Measurements from ENCODE around the gene LRMDA.

Gene LRMDA

DNA sequence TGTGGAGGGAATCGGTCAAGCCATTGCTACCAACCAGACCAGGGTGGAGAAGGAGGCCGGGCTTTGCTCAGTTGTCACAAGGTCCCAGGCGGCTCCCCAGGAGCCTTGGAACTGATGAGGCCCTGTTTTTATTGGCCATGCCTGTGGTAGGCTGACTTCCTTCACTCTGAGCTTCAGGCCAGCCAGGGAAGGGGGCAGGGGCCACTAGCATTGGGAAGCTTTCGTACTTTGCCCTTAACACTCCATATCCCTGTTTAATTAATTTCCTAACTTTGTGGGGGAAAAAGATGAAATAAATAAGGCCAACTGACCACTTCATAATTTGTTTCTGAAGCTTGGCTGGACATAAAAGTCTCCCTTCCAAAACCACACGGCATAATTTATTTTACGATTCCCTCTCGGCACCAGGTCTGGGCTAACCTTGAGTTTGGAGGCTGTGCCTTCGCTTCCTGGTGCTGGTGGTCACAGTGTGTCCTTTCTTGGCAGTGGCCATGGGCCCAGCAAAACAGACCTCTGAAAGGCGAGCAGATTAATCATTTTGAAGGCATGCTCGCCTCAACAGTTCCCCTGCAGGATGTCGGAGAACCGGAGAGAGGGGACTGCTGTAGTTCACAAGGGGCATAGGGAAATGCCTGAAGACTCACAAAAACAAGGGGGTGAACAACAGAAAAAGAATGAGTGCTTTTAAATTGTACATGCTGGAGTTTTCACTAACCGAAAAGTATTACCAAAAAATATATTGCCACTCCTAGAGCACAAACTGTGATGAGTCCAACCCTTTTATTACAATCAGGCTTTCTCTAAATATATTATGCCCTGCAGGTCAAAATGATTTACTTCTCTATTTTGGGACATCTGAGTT, 966.0 kb downstream of the LRMDA start:
- no peak for DNase-seq

DNA sequence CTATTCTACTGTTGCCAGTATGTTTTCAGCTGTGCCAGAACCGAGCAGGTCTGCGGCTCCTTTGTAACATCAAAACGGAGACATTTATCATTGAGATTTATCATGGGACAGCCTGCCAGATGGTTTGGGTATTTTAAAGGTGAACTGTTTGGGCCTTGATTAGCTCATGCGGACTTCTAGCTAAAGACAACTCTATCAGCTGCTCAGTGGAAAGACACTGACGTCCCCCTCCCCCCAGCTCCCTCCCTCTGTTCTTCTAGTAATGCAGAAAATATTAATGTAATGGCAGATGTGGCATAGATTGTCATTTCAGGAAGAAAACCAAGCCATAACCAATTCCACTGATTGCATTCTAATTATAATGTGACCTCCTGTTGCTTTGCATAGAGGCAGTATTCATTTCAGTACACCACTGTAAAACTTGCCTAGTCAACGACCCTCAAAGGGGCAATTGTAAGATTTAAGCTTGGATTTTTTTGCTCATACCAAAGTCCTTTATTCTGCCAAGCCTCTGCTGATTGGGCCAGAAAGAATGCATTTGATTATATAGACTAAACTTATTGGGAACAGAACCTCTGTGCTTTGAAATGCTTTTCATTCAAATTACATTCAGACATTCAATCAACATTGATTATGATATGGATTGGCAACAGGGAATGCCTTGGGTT, 966.8 kb downstream of the LRMDA start:
- DNase-seq: no peak

DNA sequence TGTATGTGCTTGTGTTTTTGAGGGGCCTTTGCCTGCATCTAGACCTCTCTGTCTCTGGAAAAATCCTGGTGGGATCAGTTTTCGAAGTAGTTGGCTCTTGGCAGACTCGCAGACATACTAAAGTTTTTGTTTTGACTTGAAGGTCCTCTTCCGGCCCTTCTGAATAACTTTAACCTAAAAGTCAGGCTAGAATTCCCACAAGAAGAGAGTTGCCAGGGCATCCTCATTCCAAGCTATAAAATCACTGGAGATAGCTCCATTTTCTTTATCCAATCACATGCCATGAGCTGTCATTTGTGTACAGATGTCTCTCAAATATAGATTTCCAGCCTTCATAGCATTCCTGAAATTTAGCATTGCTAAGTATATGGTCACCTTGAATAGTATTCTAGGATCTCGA, 967.8 kb downstream of the LRMDA start:
- no peak for DNase-seq

DNA sequence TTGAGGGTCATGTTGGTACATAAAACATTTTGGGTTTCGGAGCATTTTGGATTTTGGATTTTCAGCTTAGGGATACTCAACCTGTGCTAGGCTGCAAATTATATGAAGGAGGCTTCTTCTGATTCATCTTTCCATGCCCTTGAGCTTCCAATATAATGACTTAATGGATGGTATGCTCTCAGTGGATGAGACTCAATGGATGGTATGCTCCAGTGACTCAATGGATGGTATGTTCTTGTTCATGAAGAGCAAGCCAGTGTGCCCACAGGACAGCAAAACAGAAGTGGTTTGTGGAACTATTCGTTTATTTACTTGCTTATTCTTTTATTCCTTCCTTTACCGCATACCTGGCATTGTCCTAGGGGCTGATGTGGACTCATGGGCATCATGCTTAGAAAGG, 969.6 kb downstream of the LRMDA start:
- no peak for DNase-seq

DNA sequence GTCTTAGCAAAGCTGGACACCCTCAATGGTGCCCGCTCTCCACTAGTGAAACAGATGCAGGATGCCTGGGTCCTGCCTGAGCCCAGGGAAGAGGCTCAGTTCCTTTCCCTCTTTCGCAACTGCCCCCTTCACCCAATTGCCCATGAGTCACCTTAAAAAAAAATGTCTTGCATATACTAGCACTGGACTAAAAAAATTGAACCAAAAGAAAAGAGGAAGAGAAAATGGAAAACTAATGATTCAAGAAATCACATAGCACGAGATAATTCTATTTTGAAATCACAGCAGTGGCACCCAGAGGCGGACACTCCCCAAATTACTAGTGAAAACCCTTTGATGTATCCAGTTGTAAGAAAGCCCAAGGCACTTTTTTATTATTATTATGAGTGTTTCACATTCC, 972.5 kb downstream of the LRMDA start:
- no peak for DNase-seq

DNA sequence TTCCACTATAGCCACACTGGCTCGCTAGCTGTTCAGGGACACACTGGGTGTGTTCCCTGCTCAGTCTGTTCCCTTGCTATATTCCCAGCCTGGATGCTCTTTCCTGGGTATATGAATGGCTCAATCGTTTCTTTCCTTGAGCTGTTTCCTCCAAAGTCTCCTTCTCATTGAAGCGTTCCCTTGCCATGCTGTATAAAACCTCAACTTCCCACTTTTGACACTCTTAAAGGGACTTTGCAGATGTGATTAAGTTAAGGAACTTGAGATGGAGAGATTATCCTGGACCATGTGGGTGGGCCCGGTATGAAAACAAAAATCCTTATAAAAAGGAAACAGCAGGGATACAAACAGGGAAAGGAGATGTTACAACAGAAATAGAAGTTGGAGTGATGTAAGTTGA, 973.1 kb downstream of the LRMDA start:
- DNase-seq: no peak

DNA sequence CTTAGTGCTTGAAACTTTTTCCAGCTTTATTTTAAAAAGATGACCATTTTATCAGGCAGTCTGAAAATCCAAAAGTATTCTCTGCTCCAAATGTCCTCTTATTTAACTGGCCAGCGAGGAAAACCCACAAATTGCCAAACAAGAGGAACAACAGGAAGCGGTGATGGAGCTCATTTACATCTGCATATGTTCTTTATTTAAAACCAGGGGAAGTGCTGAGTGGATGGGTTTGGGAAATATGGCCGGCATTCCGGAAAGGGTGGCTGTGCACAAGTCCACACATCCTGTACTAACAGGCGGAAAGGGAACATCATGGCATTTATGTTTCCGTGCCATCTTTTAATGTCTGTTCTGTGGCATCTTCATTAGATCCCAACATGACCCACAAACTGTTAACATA, 974.5 kb downstream of the LRMDA start:
- no peak for DNase-seq

DNA sequence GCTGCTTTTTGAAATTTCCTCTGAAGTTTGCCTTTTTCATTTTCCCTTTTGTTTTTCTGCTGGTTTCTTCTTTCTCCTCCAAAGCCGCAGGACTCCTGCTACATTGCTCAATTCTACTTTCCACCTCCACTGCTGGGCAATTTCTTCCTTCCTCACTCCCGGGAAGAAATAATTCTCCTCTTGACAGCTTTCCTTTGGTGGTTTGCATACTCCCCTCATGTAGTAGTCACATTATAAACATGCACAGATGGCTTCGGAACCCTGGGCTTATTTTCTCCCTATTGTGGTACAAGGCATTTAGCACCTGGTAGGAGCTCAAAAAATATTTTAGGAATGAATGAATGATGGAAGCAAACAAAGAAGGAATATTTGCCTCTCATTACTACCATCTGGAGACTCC, 977.2 kb downstream of the LRMDA start:
- DNase-seq: no peak

DNA sequence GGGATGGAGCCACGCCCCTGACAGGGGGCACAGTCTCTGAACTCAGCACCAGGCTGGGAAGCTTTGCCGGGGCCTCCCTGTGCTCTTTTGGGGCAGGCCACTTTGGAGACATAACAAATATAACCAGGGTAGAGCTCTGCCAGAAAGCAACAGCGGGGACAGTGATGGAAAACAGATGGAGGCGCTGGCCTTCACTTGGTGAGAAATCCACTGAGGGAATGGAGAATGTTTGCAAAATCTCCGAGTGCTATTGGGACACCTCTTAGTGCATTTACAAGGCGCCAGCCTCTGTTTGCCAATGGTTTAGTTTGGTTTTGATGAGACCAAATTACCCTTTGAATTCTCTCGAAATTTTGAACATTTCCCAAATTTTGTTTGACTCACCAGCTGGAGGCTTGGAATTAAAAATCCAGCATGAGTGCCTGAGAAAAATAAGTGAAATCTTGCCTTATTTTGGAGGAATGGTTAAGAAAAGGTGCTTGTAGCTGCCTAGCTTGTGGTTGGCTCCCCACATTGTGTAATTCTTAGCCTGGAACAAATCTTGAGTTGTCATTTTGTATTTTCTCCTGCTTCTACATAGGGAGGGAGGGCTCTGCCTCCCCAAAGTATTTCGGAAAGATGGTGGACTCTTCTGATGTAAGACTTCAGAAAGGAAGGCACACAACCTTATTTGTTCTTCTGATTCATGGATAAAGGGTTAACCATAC, 980.5 kb downstream of the LRMDA start:
- DNase-seq: no peak

DNA sequence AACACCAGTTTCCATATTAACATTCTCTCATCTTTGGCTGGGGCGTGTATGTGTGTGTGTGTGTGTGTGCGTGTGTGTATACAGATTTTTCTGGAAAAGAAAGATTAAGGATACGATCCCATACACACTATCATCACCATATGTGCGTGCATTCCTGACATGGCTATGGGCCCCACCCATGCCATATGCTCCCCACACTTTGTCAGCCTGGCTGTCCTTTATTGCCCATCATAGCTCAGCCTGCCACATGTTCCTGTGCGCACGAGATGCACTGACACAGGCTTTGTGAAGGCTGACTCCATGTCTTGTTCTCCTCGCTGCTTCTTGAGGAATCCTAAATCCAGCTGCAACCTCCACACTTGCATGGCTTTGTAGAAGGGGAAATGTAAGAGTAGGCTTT, 984.1 kb downstream of the LRMDA start:
- DNase-seq: no peak

DNA sequence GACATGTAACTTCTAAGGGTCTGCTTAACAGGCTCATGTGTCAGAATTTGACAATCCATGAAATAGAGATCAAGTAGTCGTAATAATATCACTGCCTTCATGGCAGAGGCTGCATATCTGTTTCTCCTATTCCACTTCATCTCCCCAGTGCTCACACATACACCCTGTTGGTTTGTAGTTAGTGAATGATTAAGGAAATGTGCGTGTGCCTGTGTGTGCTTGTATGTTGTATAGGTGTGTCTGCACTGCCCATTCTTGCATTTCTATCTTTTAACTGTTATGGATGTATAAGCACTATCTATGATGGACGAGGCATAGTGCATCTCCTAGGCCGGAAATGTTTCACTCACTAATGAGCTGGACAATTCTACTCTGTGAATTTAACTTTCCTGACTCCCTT, 985.2 kb downstream of the LRMDA start:
- DNase-seq: no peak

DNA sequence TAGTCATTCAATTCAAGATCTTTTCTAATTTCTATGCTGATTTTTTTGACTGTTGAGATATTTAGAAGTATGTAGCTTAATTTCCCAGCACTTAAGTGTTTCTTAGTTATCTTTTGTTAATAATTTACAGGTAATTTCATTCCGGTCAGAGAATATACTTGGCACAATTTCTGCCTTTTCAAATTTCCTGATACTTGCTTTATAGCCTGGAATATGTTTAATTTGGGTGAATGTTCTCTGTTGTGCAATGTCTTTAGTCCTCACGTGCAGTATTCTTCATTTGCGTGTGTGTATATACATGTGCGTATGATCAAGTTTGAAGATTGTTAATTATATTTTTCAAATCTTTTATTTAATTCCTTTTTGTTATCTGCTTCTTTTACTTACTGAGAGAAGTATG, 989.3 kb downstream of the LRMDA start:
- DNase-seq: no peak

DNA sequence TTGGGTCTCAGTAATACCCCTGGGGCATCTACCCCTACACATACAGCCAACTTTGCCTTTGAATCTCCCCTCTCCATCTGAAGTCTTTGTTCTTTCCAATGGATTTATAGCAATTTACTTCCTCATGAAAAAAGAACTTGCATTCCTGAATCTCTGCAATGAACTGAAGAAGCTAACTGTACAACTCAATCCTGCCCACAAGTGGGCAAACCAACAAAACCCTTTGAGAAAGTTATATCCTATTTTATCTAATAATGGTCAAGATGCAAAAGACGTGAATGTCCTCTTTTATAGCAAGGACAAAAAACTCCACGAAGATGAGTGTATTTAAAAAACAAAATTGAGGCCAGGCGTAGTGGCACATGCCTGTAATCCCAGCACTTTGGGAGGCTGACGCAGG, 991.3 kb downstream of the LRMDA start:
- DNase-seq: no peak

DNA sequence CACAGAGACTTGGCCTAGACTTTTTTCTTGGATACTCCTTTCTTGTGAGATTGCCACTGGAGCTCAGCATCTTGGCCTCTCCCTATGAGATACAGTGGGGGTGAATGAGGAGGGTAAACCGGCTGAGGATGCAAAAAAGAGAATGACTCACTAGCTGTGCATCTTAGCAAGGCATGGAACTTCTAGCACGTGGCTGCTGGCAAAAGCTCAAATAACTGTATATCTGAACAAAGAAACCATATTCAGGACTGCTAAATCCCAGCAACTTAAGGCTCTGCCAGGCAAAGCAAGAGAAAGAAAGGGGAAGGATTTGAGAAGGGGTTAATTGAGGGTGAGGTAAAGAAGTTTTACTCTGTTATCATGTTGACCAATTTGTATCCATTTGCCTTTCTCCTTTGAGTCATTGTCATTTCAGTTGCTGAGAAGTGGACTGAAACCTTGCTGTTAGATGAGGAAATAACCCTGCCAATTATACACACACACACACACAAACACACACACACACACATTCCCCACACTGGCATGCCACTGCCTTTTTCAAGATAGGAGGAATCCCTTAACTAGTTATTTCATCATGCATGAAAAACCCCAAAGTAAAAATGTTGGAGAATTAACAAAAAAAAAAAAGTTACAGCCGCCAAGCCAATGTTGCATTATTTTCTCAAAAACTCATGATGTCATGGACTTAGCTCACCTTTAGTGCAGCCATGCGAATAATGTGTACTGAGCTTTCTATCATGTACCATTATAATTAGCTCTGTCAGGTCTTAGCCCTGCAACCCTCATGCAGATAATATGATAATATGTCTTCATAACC, 997.3 kb downstream of the LRMDA start:
- DNase-seq: no peak

DNA sequence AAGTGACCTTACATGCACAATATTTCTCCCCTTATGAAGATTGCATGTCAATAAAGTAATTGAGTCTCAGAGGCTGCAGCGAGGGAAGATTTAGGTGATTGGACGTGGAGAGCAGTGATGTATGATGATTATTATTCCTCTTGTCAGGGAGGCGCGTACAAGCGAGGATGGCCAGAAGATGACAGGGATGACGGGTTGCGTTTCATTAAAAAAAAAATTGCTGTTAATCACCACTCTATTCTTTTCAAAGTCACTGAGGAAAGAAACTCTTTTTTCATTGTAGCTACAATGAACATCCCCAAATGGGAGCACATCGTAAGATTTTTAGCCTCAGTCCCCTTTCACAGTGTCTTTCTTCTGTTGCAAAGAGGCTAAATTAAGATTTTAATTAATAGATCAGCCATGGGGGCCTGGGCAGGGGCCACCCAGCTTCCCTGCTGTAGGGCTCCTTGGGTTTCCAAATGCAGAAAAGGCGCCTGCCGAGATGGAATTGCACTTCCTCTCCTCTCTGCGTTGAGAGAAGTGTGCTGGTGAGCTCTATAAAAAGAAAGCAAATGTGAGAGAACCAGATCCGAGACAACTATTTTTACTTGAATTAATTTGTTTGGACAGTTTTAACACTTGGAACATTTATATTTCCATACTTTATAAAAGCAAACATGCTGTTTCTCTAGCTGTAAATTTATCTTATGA, 998.1 kb downstream of the LRMDA start:
- no peak for DNase-seq

DNA sequence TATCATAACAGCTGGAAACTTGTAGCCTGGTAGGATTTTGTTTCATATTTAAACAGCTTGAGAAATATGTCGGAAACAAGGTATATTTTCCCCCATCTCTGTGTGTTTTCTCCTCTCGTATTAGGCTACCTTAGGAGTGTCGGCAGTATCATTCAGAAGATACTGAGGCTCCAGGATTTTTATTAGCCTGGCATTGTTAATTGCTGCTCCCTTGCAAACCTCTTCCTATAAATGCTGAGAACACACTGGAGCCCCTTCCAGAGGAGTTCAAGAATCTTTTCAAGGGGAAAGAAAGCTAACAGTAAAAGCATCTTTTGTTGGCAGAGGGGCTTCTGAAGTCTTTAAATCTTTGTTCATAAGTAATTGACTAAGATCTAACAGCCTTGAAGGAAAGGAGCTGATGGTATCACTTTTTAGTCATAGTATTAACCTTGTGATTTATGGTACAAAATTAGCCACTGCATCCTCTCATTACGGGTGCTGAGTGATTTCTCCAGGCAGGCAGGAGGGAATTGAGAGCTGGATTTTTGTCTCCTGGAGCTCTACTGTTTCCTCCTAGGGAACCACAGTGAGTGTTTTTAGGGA, 998.7 kb downstream of the LRMDA start:
- DNase-seq: no peak

DNA sequence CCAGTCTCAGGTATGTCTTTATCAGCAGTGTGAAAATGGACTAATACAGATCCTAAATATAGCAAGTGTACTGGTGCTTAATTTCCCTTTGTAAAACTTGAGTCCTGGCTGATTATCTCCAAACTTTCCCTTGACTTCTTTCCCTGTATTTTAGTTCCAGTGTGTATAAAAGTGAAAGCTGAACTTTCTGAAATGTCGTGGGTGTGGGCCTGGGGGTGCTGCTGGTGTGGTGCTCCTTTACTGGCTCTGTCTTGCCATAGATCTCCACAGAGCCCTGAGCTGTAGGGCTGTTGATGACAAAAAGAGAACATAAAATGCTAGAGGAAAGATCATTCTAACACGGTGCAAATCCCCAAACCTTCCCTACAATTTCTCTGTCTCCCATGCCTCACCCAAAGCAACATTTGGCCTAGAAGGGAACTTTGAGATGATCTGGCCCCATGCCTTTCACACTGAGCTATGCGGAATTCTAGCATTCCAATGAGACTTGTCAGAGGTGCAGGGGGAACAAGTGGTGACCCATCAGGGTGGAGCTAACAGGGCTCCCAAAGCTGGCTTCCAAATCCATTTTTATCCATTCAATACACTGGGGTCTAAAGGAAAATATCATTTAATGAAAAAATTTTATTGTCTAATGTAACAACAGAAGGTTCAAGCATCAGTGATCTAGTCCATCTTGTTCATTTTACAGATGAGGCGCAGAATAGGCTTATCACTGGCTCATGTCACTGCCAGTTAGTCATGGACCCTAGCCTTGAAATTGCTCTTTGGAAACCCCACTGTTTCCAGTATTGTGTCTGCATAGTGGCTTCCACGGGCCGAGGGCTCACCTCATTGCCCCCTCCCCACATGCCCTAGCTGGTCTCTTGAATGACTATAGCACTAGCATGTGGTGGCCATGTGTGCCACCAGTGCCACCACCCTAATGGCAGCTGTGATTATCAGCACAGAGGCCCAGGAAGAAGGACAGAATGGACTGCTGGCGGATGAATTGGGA, 1000.9 kb downstream of the LRMDA start:
- DNase-seq: no peak

DNA sequence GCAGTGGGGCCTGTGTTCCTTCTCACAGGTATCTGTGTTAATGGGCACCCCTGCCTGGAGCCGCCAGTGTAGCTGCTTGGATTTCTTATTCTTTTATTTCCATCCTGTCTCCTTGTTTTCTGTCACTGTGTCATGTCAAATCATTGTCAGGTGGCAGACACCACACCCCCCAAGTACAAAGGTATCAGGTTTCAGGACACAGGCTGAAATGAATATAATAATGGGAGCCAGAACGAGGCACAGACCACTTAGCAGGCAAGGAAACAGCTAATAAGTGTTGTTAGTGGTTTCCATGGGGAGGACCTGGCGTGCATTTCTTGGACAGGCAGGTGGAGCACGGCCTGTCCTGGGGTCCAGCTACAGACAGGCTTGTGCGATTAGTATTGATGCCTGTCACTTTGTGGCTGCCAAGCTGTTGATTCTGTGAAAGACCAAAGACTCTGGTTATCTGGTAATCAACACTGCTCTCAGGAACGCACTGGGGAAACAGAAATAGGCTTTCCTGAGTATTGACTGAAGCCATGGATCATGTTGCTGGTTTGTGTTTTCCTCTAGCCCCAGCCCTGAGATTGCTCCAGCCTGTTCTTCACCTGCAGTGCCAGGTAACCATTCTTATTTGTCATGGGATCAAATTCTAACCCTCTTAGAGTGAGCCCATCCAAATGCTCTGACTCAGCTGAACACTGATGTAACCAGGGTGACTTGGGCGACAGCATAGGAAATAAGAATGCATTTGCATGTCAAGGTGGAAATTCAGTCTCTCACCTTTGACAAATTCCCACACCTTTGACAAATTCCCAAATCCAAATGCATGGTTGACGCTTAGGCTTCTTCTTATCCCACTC, 1002.0 kb downstream of the LRMDA start:
- DNase-seq: no peak

DNA sequence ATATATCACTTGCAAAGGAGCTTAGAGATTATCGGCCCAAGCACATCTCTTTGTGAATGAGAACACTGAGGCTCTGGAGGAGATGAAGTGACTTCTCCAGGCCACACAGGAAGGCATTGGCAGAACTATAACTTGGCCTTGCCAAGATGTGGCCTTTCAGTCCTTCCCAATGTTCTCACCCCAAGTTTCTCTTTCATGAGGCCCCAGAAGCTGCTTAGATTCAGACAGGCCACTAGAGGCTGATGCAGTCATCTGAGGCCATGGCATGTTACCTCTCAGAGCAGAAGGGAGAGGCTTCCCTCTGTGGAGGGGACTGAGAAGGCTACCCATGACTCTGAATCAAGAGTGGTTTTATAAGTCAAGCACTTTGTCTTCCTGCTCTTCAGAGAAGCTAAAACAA, 1003.7 kb downstream of the LRMDA start:
- DNase-seq: no peak

DNA sequence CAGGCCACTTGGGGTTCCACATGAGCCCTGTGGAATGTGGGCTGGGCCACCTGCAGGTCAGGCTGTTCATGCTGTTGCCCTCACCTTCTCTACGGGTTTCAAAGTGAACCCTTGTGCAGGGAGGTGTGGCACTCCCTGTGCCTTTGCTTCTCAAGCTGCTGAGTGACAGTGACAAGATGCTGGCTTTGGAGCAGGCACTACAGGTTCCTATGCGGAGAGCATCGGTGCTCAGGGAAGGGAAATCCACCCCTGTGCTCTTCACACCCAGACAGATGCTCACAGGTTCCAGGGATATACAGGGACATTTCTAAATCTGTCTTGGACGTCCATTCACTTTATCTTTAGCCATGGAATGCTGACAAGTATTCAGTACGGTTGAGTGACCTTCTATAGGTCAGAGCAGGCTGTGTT, 1005.0 kb downstream of the LRMDA start:
- no peak for DNase-seq
